Smooth muscle cell (in vitro differentiated cells): ENCODE measurements around the gene POR. TPM values are rescaled to one million over a fixed set of nuclear protein-coding genes. Genes with fewer than 3 reads are reported as not detected.

Experiments
- DNase-seq: peaks from one replicate; lab custom pipeline; 2025; ENCODE audit not compliant: unreplicated experiment; lab: John Stamatoyannopoulos, UW
- H2AFZ ChIP-seq: fragments of 200-600 bp; sonication (generic); 2 replicates; pipeline ENCODE4 v1.6.0; 2016; ENCODE audit warnings: antibody characterized with exemption, low read depth, mild to moderate bottlenecking
- H3F3A ChIP-seq: fragments of 200-600 bp; sonication (generic); 2 replicates; pipeline ENCODE4 v1.6.0; 2017; ENCODE audit warnings: antibody characterized with exemption, low read depth
- H3K27ac ChIP-seq: fragments of 200-600 bp; sonication (generic); 2 replicates; pipeline ENCODE4 v1.5.1; 2016; ENCODE audit warnings: low read depth, mild to moderate bottlenecking
- H3K27me3 ChIP-seq: fragments of 200-600 bp; sonication (generic); 2 replicates; pipeline ENCODE4 v1.6.1; 2016; ENCODE audit warnings: low read depth, mild to moderate bottlenecking
- H3K36me3 ChIP-seq: fragments of 200-600 bp; sonication (generic); 2 replicates; pipeline ENCODE4 v1.5.1; 2016; ENCODE audit warnings: low read depth
- H3K4me1 ChIP-seq: fragments of 200-600 bp; sonication (generic); 2 replicates; pipeline ENCODE4 v1.5.1; 2016; ENCODE audit warnings: low read depth
- H3K4me2 ChIP-seq: fragments of 200-600 bp; sonication (generic); 2 replicates; pipeline ENCODE4 v1.6.0; 2016; ENCODE audit warnings: mild to moderate bottlenecking
- H3K4me3 ChIP-seq: fragments of 200-600 bp; sonication (generic); 2 replicates; pipeline ENCODE4 v1.5.1; 2016; ENCODE audit warnings: mild to moderate bottlenecking
- H3K79me2 ChIP-seq: fragments of 200-600 bp; sonication (generic); 2 replicates; pipeline ENCODE4 v1.6.0; 2016; ENCODE audit warnings: low read depth, mild to moderate bottlenecking
- H3K9ac ChIP-seq: fragments of 200-600 bp; sonication (generic); 2 replicates; pipeline ENCODE4 v1.6.0; 2016; ENCODE audit warnings: low read depth
- H3K9me3 ChIP-seq: fragments of 200-600 bp; sonication (generic); replicated peaks from 2 replicates; pipeline ENCODE4 v1.5.1; 2016; ENCODE audit warnings: low read depth
- H4K20me1 ChIP-seq: fragments of 200-600 bp; sonication (generic); 2 replicates; pipeline ENCODE4 v1.6.0; 2016; ENCODE audit warnings: low read depth
- WGBS: methylation state at CpG from one replicate; pipeline ENCODE4 v1.1.7; 2016; ENCODE audit warnings: low lambda C conversion rate; 5-methylcytosine and 5-hydroxymethylcytosine counted together
- polyA plus RNA-seq: library from polyadenylated mRNA; unstranded; fragments of >200 nt; fragmentation: Nextera tagmentation; extraction: Ambion mirVana; gene quantifications from 2 replicates; pipeline ENCODE4 v1.2.1, GENCODE V29; 2016
- total RNA-seq: library from RNA; depleted of rRNA; stranded (reverse); fragments of >200 nt; gene quantifications from 2 replicates; pipeline ENCODE4 v1.2.3, GENCODE V29; 2014
- TF ChIP-seq, protein P1 (sequence below): fragments of 200-600 bp; sonication (generic); IDR thresholded peaks from 2 replicates; pipeline ENCODE4 v1.5.1; 2017; ENCODE audit warnings: borderline replicate concordance, mild to moderate bottlenecking, antibody characterized with exemption; ENCODE audit not compliant: insufficient read depth, poor library complexity, severe bottlenecking

POR gene
- total and polyA plus RNA-seq, 2 experiments from 2014 or later: 46.7 to 52.7 TPM

DNA sequence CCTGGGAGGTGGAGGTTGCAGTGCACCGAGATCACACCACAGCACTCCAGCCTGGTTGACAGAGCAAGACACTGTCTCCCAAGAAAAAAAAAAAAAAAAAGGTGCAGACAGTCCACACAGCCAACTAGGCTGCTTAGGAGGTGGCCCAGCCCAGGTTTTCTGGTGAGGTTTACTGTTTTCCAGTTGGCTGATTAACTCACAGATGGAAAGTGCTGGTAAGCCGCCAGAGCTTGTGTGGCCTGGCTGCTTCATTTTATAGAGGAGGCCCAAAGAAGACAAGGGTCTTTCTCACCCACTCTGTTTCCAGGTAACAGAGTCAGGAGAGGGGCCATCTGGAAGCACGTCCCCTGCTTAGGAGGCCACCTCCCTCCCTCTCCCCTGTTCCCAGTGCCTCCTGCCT, 29.9 kb upstream of the POR start:
- no peaks in the 10 kb centered on the region for H3F3A ChIP-seq
- WGBS: 98% methylated on average over 3 of the region's 3 CpGs
- no peaks in the 10 kb centered on the region for H3K36me3 ChIP-seq
- no peak for DNase-seq
- peaks cover 22% of the 10 kb centered on the region for H4K20me1 ChIP-seq
- H2AFZ ChIP-seq: no peak overlapping the region
- peaks cover 9% of the 10 kb centered on the region for H3K79me2 ChIP-seq
- peaks cover 17% of the 10 kb centered on the region for H3K4me1 ChIP-seq
- no peak overlapping the region for H3K27ac ChIP-seq
- H3K9ac ChIP-seq: no peak overlapping the region
- H3K4me2 ChIP-seq: no peak overlapping the region
- no peak overlapping the region for H3K4me3 ChIP-seq
- H3K27me3 ChIP-seq: no peaks in the 10 kb centered on the region
- H3K9me3 ChIP-seq: no peaks in the 10 kb centered on the region
- TF ChIP-seq, protein P1, sequence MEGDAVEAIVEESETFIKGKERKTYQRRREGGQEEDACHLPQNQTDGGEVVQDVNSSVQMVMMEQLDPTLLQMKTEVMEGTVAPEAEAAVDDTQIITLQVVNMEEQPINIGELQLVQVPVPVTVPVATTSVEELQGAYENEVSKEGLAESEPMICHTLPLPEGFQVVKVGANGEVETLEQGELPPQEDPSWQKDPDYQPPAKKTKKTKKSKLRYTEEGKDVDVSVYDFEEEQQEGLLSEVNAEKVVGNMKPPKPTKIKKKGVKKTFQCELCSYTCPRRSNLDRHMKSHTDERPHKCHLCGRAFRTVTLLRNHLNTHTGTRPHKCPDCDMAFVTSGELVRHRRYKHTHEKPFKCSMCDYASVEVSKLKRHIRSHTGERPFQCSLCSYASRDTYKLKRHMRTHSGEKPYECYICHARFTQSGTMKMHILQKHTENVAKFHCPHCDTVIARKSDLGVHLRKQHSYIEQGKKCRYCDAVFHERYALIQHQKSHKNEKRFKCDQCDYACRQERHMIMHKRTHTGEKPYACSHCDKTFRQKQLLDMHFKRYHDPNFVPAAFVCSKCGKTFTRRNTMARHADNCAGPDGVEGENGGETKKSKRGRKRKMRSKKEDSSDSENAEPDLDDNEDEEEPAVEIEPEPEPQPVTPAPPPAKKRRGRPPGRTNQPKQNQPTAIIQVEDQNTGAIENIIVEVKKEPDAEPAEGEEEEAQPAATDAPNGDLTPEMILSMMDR: no peak

DNA sequence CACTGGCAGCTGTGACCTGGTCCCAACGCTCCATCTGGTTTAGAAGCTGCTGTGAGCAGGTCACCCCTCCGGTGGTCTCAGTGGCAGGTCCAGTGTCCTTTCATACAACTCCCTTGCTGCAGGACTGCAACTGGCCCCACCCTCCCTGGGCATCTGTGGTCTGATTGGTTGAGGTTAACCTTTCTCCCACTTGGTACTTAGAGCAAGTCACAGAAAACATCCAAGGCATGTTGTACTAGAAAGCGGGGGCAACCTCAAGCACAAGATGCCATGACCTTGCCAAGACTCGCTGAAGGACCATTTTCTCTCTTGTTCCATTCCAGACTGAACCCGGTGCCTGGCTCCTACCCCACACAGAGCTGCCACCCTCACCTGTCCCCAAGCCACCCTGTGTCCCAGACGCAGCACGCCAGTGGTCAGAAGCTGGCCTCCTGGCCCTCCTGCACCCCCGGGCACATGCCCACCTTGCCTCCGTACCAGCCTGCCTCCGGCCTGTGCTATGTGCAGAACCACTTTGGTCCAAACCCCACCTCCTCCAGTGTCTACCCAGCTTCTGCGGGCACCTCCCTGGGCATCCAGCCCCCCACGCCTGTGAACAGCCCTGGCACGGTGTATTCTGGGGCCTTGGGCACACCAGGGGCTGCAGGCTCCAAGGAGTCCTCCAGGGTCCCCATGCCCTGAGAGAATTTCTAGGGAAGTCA, 27.1 kb upstream of the POR start:
- Histone ChIP-seq H3K79me2 (no peaks in the 10 kb centered on the region), H3K4me2 (no peak overlapping the region), H3K4me1 (no peaks in the 10 kb centered on the region), H3K4me3 (no peak overlapping the region), H3F3A (no peaks in the 10 kb centered on the region), H3K9ac (no peak overlapping the region), H2AFZ (no peak overlapping the region), H3K27me3 (no peaks in the 10 kb centered on the region), H3K27ac (no peak overlapping the region), H4K20me1 (peaks cover 16% of the 10 kb centered on the region), H3K9me3 (no peaks in the 10 kb centered on the region), H3K36me3 (no peaks in the 10 kb centered on the region)
- DNase-seq: no peak
- WGBS: 97% methylated on average over 13 of the region's 13 CpGs
- TF ChIP-seq, protein P1: no peak

DNA sequence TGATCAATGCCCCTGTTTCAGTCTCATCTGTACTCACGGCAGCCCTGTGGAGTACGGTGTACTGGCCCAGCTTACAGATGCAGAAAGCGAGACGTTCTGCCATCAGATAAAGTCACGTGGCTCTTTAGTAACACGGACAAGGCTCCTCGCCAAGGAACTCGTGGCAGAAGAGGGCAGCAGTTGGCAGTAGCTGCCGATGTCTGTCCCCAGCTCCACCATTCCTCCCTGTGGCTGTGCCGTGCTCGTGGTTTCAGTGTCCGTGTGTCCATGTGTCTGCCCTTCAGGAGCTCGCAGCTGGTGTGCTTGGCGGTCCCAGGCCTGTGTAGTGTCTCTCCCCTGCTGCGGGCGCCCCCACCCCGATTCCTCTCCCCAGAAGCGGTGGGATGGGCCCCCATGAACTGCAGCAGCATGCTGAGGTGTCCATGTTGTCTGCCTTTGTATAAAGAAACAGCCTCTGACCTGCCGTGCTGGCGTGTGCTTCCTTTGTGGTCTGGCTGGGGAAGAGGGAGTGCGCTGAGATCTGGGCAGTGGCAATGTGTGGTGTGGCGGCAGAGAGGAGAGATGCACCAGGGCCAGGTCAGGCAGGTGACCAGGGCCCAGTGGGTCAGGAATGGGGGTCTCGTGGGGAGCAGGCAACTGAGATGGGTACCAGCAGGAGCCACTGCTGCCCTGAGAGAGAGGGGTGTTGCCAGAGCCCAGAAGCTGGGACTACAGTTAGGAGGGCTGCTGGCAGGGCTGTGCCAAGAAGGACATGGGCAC, 26.3 kb upstream of the POR start:
- TF ChIP-seq, protein P1: no peak
- no peaks in the 10 kb centered on the region for H3K4me1 ChIP-seq
- DNase-seq: no peak
- no peak overlapping the region for H3K27ac ChIP-seq
- no peak overlapping the region for H3K4me2 ChIP-seq
- H2AFZ ChIP-seq: no peak overlapping the region
- H3F3A ChIP-seq: no peaks in the 10 kb centered on the region
- H3K79me2 ChIP-seq: no peaks in the 10 kb centered on the region
- no peaks in the 10 kb centered on the region for H3K36me3 ChIP-seq
- no peaks in the 10 kb centered on the region for H3K9me3 ChIP-seq
- 89% methylated on average over 23 of the region's 23 CpGs for WGBS
- peaks cover 16% of the 10 kb centered on the region for H4K20me1 ChIP-seq
- H3K9ac ChIP-seq: no peak overlapping the region
- H3K4me3 ChIP-seq: no peak overlapping the region
- H3K27me3 ChIP-seq: no peaks in the 10 kb centered on the region
